Jurkat, Clone E6-1 (cell line): Measurements from ENCODE around the gene KDM7A.
A peak's percentile ranks its signal among the peaks of the same experiment; 100 is the strongest.
"Not testable (repeated sequence)": the region's sequence is repeated elsewhere in the genome, so short reads cannot be mapped to it uniquely, and the experiment has no call there.

Experiments used
- DNase-seq: peaks from one replicate; pipeline ENCODE4 v3.0.0-alpha.2; 2011; ENCODE audit warnings: low read depth, low spot score
- H3K4me3 ChIP-seq: 2 replicates; pipeline ENCODE4 v1.5.1; 2011; ENCODE audit warnings: mild to moderate bottlenecking, low read length, control low read depth, moderate library complexity

The KDM7A gene

DNA sequence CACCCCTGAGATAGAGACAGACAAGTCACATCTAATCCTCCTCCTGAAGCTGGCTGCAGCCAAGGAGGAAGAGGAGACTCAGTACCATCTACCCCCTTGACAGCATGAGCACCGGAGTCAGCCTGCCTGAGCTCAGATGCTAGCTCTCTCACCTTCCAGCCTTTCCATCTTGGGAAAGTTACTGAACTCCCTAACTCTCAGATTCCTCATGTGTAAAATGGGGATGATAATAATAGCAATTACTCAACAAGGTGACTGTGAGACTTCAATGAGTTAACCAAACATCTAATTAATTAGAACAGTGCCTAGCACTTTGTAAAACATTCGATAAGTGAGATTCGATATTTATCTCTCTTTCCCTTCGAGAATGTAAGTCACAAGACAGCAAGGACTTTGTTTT is 6.4 kb downstream of the KDM7A start:
- DNase-seq = no peak
- no peak overlapping the region for H3K4me3 ChIP-seq

DNA sequence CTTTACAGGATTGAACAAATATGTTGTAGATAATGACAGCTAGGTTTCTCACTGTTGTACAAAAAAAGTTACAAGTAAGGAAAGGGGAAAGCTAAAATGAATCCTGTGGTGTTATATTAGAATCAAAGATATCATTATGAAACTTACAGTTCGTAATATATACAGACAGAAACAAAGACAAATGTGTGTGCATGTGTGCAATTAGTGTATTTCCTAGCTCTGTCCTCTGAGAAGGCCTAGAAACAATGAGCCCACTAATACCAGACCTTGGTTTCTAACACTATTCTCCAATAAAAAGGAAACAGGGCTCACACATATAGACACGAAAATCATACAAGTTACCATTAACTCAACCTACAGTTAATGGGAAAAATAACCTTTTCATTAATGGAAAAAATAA is 8.0 kb downstream of the KDM7A start:
- no peak overlapping the region for H3K4me3 ChIP-seq
- no peak for DNase-seq

DNA sequence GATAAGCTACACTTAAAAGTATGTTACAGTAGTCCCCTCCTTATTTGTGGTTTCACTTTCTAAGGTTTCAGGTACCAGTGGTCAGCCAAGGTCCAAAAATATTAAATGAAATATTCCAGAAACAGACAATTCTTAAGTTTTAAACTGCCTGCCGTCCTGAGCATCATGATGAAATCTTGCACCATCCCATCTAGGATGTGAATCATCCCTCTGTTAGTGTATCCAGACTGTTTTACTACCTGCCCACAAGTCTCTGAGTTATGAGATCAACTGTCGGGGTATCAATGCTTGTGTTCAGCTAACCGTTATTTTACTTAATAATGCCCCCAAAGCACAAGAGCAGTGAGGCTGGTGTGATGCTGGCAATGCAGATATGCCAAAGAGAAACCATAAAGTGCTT is 11.4 kb downstream of the KDM7A start:
- no peak overlapping the region for H3K4me3 ChIP-seq
- no peak for DNase-seq

DNA sequence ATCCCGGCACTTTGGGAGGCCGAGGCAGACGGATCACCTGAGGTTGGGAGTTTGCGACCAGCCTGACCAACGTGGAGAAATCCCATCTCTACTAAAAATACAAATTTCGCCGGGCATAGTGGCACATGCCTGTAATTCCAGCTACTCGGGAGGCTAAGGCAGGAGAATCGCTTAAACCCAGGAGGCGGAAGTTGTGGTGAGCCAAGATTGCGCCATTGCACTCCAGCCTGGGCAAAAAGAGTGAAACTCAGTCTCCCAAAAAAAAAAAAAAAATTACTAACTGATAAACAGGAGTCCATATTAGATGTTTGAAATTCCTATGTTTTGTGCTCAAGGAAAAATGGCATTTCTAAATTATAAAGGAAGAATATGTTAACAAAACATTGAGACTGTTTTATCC is 14.7 kb downstream of the KDM7A start:
- not testable (repeated sequence) for H3K4me3 ChIP-seq, DNase-seq

DNA sequence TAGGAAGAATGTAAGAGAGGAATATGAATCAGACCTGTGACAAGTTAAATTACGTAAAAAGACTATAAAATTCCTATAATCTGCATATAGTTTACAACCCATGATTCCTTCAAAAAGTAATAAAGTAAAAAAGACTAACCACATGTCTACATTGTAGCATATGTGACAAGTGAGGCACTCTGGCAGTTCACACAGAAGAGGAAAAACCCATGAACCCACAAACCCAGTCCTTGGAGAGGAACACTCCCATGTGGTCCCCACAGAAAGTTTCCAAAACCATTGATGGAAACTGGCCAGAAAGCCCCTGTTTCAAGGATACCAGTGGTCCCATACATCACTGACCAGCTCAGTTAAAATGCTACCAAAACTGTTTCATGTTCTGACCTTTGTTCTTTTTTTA is 15.7 kb downstream of the KDM7A start:
- DNase-seq = no peak
- H3K4me3 ChIP-seq = no peak overlapping the region

DNA sequence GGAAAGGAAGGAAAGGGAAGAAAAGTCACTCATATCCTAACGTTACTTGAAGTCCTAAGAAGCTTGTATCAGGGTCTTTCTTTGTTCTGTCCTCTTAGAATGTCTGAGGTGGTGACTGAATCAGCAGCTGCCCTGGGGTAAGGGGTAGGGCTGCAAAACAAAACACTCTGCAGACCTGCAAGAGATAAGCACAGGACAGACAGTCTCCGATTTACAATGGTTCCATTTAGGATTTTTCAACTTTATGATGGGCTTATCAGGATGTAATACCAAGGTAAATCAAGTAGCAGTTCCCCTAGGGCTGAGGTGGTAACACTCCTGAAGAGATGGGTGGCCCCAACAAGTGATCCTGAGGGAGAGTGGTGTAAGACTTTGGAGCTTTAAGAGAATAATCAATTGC is 16.5 kb downstream of the KDM7A start:
- DNase-seq = no peak
- no peak overlapping the region for H3K4me3 ChIP-seq

DNA sequence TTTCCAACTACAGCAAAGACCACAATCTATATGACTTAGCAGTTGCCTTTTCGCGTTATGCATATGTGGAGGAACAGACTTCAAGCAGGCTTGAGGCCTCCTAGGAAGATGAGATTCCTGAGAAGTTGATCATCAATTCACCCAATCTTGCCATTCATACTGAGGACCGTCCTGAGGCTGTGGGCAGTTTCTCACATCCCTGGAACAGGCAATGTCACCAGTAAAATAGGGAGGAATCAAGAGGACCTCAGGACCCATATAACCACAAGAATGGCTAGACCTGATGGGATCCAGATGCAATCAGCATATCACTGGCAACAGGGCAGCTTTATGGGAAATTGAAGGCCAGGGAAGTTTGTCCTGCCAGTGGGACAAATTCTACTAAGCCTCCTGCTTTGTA is 17.3 kb downstream of the KDM7A start:
- no peak overlapping the region for H3K4me3 ChIP-seq
- no peak for DNase-seq

DNA sequence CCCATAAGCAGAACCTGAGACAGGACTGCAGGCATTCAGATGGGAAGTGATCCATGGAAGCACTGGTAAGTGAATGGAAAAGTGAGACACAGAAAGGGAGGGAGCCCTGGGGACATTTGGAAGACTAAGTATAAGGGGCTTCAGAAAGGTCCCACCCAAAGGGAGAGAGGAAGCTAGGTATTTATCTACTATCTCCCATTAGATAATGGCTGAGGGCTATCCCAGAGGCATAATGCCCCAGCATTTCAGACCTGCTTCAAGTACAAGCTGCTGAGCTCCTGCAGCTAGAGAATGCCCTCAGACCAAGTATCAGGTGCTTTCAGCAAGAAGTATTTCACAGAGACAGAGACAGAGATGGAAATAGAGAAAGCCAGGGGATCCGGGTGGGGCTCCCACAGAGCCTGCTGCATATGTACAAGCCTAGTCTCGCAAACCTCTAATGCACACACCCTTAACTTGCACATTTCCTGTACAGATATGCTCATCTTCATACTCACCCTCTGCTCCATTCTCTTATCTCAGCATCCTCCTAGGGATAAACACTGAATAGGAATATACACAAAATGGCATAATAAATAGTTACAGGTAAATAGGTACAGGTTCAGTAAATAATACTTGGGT is 20.2 kb downstream of the KDM7A start:
- no peak for DNase-seq
- no peak overlapping the region for H3K4me3 ChIP-seq

DNA sequence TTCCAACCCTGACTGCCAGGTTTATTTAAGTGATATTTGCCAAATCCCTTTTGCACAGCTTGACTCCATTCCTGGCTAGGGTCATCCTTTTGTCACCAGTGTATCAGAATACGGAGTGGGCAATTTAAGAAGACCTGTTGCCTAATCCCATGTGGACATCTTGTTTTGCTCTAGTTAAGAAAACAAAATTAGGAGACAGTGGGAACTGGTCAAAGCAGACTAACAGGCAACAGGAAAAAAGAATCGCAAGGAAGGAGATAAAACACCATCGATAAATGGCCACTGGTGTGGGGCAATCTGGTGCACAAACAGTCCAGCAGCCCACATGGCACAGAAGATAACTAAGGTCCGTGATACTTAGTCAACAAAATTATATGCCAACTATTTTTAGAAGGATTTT is 21.4 kb downstream of the KDM7A start:
- no peak for DNase-seq
- no peak overlapping the region for H3K4me3 ChIP-seq

DNA sequence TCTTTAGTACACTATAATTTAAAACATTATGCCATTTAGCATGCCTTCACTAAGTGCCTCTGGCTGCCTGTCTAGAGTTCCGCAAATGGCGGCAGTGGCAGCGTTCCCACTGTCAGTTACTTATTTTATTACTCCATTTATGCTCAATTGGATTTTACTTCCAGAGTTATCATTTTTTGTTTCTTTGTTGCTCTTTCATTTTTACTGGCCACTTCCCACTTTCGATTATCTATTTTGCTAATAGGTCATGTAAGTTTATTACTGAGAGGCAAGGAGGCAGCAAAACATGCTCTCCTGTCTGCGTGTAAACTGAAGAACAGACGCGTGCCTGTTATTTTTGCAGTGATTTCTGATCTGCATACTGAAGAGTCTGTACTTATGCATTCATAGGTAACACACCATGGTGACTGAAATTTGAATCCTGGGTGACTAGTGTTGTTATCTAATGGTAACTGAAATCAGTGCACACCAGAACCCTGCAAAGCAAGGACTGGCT is 23.1 kb downstream of the KDM7A start:
- no peak for DNase-seq
- no peak overlapping the region for H3K4me3 ChIP-seq

DNA sequence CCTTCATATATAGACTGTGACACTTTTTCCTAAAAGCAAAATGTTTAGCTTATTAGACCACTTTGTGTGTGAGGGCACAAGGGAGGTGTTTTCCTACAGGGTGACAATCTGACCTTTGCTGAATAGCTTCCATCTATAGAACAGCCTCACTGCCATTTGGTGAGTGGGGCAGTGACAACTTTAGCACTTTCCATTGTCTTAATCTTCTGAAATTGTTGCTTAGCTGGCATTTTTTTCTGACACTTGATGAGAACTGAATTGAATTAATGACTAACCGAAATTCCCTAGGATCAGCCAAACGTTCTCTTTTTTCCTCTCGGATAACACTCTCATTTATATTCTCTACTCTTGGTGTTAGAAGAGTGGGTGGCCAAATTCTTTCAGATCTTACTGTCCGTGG is 30.2 kb downstream of the KDM7A start:
- no peak for DNase-seq
- no peak overlapping the region for H3K4me3 ChIP-seq

DNA sequence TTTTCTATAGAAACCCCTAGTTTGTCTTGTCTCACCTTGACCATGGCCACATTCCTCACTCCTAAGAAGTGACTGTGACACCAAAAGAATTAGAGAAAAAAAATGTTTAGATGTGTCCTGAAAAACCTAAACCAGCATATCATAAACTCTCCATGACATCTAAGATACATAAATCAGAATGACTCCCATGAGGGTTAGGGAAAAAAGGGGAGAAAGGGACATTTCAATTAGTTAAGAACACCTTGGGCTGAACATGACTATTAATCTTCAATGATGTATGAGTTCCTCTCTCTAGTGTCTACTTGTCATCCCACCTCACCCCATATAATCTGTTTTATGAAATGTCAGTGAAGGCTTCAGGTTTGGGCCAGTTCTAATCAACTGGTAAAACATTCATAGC is 31.1 kb downstream of the KDM7A start:
- H3K4me3 ChIP-seq = no peak overlapping the region
- no peak for DNase-seq

DNA sequence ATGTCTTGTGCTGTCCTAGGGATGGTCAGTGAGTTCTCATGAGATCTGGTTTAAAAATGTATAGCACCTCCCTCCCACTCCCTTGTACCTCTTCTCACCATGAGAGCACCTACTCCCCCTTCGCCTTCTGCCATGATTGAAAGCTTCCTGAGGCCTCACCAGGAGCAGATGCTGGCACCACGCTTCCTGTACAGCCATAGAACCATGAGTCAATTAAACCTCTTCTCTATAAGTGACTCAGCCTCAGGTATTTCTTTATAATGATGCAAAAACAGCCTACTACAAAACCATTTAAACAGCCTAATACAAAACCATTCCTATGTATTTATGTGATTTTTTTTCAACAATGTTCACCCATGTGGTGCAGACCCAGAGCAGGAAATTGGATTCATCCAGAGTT is 32.0 kb downstream of the KDM7A start:
- no peak for DNase-seq
- no peak overlapping the region for H3K4me3 ChIP-seq

DNA sequence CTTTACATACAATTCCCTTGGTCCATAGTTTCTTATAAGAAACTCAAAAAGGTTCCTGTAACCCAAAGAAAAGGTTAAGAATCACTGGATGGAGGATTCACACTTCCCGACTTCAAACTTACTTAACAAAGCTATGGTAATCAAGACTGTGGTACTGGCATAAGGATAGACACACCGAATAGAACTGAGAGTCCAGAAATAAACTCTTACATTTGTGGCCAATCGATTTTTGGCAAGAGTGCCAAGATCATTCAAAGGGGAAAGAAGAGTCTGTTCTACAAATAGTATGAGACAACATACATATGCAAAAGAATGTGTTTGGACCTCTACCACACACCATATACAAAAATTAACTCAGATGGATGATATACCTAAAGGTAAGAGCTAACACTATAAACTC is 32.8 kb downstream of the KDM7A start:
- no peak for DNase-seq
- no peak overlapping the region for H3K4me3 ChIP-seq

DNA sequence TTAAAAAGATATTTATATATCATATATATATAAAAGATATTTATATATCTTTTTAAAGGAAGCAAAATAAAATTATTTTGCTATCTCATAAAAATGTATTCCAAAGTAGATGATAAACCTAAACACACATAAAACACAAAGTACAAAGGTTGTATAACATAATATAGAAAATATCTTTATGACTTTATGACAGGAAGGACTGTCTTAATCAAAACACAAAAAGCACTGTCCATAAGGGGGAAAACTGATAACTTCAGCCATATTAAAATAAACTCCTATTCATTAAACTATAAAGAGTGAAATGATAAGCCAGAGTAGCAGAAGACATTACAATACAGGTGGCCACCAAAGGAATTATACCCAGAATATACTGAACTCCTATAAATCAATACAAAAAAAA is 34.8 kb downstream of the KDM7A start:
- no peak overlapping the region for H3K4me3 ChIP-seq
- no peak for DNase-seq

DNA sequence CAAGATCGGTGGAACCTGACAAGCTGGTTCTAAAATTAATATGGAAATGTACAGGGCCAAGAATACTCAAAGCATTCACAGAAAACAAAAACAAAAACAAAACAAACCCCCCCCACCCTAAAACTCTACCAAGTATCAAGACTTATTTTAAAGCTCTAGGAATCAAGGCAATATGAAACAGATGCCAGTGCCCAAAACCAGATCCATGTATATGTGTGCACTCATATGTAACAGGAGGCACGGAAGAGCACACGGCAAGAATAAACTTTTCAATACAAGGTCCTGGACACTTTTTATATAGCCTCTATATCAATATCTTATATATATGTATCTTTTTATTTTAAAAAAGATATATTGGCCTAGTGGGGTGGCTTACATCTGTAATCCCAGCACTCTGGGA is 35.5 kb downstream of the KDM7A start:
- no peak for DNase-seq
- H3K4me3 ChIP-seq = no peak overlapping the region

DNA sequence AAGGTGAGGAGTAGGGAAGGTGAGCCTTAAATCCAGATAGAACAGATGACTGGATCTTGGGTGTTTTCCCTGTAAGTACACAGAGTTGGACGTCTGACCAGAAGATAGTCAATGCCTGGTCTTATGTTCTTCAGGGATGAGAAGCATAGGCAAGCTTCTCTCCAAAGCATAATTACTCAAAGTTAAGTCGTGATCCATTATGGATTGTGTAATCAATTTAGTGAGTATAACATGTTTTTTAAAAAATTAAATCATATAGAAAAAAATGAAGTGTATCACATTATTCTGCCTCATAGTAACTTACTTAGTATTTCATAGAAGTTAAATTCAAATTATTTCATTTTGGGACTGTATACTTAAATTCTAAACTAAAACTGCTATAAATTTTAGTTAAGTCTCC is 39.7 kb downstream of the KDM7A start:
- DNase-seq = no peak
- H3K4me3 ChIP-seq = no peak overlapping the region

DNA sequence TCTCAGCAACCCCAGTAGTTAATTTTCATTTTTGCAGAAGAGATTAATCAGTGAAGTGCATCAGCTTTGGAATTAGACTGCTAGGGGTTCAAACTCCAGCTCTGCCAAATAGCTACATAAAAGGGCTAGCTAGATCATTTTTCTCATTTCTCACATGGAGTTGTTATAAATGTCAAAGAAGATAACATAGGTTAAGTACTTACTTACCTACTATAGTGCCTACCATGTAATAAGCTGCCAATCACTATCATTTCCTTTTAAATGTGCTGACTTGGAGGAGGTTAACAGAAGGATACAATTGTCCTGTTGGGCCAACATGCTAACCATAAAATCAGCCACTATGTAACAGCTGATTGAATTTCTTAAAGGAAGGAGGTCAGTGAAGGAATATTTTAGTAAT is 40.7 kb downstream of the KDM7A start:
- H3K4me3 ChIP-seq = no peak overlapping the region
- no peak for DNase-seq

DNA sequence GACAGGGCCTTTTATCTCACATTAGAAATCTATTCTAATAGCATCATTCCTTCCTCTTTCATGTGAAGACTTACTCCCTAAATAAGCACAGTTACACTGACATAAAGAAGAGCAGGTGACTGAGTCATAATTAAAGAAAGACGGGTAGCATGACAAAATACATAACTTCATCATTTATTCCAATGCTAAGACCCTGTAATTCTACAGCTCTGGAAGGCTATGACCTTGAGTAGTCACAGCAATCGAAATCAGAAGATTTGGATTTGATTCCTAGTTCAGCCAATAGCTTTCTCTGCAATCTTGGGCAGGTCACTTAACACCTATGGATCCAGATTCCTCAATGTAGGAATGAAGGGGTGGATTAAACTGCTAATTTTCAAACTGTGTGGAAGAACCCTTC is 42.7 kb downstream of the KDM7A start:
- DNase-seq = no peak
- no peak overlapping the region for H3K4me3 ChIP-seq

DNA sequence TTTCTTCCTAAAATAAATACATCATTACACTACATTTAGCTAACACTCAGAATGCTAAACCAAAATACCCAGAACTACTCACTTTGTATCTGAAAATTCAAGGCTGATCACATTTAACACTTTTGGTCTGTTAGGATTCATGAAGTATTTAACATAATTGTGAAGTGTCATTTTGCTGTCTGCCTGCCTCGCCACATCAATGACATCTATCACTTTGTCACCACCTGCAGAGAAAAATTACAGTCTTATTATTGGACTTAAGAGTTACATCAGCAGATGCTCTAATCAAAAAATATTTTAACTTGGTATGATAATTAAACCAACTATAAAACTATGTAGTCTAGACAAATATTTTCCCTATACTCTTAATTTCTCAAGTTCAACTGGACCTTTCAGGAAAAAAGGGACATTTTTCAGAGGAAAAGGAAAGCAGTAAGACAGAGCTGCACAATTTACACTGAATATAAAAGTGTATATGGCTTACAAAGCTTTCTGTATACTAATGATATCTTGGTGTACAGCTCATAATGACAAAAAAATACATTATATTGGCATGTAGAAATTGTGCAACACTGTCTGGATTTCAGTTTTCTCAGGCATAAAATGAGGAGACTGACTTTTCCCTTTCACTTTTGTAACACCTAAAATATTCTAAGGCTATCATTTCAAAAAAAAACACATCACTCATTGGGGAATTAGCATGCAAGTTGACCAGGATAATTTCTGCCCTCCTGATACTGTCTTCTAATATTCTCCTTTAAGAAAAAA is 49.2 kb downstream of the KDM7A start:
- no peak overlapping the region for H3K4me3 ChIP-seq
- peak; percentile 9 for DNase-seq

DNA sequence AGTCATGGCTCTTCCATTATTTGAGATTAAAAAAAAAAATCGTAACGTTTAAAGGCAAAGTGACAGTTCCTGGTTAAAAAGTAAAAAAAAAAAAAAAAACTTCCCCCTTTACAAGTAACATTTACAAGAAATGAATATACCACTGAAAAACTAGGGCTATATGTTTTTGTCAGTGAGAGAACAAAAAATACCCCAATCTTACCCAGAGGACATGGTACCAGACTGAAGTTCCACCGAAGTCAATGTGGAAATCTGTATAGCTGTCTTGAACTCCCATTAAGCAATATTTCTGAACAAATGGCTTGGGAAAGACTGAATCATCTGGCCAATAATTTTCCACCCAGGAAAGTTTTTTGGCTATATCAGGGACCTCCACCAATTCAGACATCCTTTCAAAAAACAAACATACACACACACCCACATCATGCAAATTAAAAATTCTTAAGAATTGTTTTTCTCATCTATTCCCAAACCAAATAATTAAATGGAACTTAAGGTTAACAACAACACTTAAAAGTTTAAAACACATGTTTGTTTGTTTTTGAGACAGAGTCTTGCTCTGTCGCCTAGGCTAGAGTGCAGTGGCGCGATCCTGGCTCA is 50.2 kb downstream of the KDM7A start:
- H3K4me3 ChIP-seq = no peak overlapping the region
- DNase-seq = no peak
